ENCODE results near the gene PKHD1.

Gene PKHD1

DNA sequence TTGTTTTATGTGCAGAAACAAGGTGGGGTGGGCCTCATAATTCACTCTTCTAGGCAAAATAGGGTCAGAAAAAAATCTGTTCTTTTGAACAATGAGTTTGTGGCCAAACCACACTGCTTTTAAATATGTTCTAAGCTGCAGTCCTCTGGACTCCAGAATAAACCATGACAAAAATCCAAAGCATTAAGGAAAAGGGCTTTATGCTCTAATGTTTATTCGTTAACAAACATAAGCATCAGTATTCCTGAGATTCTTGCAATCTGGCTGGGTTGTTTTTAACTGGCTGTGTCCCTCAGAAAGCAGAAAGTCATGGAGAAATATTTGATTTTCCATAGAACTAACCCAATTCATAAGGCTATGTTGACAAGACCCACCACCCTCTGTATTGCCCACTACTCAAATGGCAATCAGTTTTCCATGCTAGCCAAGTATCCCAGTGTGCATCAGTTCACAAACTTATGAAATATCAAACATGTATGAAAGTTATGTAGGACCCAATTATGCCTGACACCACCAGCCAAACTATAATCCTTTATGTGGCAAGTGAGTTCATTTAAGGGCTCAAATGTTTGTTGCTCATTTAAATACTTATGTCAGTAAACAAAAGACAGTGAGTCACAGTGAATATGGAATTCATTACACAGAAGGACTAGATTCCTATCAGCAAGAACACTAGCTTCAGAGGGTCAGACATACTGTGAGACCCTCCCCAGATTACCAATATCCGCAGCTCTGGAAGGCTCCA lies 45.1 kb downstream of the PKHD1 start:
- no peak for DNase-seq

DNA sequence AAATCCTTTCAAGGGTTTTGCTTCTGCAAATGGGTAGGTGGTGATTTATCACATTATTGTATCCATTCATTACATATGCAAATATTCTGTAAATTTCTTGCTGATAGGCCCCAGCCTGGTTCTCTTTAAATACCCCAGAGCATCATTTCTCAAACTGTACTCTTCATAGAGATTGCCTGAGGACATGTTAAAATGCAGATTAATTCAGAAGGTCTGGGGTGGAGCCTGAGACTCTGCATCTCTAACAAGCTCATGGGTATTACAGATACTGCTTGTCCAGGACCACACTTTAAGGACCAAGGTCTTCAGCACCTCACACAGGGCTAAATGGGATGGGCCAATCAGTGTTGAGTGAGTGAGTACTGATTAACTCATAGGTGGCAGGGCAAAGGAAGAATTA lies 46.3 kb downstream of the PKHD1 start:
- DNase-seq: no peak

DNA sequence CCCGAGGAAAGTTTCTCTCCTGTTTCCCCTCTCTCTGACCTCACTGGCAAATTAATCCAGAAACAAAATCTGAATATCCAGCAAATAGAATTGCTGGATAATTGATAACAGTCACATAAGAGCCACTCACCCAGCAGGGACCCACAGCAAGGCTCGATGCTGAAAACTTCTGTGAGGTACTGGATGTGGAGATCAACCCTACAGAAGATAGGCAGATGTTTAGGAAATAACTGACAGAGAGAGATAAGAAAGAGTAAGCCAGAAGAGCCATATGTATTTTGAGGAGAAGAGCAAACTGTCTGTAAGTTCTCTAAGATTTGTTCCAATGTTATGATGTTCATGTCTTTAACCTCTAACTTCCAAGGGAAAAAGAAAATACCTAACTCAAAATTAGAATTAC lies 59.7 kb downstream of the PKHD1 start:
- DNase-seq: no peak

DNA sequence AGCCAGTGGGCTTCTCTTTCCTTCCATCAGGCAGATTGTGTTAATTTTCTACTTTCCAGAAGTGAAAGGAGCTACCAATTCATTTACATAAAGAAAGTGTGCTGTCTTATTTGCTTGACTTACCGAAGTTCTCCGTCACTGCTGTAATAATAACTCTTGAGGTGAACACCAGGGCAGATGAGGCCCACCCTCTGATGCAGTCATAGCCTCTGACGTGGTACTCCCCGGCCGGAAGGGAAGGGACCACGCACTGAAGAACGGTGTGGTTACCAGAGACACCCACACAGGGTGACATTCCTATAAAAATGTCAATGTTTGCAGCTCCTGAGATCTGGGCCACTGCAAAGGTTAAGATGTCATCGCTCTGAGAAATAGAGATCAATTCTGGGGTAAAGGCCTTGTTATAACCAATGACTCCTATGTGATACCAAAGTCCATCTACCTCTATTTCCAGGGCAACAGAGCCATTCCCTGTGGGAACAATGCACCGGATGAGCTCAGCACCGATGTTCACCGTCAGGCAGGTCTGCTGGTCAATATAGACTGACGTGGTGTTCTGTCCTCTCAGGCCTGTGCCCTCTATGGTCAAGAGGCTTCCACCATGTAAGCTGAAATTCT lies 62.9 kb downstream of the PKHD1 start:
- no peak for DNase-seq

DNA sequence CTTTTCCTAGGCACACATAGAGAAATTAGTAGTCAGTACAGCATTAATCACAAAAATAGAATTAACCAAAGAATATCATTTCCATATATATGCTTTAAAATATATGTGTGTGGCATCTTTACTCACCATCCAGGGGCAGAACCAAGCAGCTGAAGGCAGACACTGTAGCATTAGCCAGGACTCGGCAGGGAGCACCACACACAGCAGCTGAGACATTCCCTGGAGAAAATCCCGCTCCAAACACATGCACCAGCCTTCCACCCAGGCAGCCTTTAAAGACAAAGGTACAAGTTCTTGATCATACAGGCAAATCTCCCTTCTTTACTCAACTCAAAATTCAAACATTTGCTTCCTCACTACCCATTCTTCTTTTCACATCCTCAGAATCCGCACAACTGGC lies 64.7 kb downstream of the PKHD1 start:
- no peak for DNase-seq

DNA sequence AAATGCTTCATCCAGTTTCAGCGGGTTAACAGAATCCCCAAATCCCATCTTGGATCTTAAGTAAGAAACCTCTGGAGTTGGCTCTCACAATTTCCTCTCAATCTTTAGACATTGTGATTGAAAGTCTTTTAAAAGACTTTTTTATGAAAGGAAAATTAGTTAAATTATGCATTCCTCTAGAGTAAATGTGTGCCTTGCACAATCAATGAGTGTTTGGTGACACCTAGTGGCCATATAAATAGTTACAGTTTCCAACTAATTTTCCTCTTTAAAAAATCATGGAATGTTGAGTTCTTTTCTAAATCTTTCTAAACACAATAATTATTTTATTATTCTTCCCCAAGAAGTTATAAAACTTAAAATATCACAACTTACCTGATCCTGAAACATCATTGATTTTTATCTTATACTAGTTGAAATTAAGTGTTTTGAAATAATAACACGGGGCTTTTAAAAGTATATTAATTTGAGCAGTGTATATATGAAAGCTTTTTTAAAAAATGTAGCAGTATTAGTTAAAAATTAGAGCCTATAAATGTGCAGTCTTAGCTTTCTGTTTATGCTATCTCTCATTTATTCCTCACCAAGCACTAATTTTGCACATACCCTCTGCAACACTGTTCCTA lies 66.4 kb downstream of the PKHD1 start:
- peak in 1 of 2 experiments; percentile 45 for DNase-seq

DNA sequence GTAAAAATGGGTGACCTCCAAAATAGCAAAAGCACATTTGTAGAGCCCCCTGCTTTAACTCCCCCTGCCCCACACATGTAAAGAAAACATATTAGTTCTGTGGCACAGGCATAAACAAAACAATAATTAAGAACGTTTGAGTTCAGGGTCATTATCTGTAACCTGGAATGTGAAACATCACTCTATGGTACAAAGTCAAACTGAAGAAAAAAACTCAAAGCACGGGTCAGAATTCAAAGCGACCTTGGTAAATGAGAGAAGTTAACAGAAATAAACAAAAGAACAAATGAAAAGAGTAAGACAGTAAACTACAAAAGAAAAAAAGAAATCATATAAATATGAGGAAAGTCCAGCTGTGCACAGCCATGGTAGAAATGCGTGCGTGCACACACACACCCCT lies 67.5 kb downstream of the PKHD1 start:
- no peak for DNase-seq

DNA sequence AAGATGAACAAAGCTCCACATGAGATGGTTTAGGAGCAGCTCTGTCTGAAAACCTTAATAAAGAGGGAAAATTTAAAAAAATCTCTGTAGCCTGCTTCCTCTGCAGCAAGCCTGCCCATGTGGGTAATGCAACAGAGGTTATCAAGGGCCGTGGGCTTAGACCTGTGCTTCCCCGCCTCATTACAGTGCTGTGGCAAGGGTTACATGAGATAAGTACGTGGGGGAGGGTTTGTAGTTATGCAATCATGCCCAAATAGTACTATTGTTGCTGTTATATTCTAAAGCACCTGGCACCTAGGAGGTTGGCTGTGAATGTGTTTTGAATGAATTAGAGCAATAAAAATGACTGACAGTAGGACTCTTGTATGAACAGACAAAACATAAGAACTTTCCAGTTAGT lies 68.3 kb downstream of the PKHD1 start:
- peak; percentile 94 for DNase-seq

DNA sequence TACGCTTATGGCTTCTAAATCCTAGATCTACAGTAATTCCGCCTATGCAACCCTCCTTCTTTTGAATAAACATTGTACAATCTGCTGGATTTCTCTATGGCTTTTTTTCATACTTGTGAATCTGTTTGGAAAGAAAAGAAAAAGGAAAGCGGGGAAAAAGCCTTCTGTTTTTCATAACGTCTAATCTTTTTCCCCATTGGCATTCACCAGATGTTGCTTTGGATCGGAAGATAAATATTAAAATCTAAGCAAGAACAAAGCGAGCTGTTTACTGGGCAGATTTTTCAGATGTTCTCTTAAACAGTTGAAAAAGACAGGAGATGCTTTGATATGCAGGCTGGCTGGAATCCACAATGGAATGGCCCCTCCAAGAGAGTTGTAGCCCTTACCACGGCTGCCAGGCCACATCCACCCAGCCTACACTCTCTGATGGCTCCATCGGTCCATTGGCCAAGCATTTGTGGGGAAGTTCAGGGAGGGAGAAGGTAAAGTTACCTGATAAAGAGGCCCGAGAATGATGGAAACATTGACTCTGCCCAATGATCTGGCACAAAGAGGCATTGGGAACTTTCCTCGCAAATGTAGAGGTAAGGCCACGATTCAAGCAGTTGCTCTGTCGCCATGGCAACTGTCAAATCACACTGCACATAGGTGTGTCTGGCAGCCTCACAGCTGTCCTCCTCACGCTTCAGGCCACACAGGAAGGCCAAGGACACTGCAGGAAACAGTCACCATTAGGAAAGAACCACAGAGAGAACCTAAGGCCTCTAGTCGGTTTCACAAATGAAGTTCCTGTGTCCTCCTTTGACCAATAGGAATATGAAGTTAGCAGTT lies 70.3 kb downstream of the PKHD1 start:
- peak in 1 of 2 experiments; percentile 8 for DNase-seq

DNA sequence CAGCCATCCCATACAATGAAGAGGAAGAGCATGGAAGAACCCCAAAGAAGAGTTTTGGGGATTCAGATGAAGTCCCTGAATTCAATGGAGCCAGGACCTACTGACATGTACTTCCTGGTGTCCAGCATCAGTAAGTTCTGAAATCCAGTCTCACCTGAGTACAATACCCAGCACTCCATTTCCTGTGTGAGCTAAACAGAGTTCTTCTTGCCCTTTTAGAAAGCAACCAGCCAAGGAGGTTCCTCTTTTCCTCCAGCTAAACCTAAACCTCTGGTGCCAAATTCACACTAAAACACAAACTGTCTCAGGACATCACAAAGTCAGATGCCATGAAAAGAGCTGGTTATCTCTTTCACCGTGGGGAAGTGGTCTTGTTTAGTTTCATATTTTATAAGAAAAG lies 71.5 kb downstream of the PKHD1 start:
- DNase-seq: no peak

DNA sequence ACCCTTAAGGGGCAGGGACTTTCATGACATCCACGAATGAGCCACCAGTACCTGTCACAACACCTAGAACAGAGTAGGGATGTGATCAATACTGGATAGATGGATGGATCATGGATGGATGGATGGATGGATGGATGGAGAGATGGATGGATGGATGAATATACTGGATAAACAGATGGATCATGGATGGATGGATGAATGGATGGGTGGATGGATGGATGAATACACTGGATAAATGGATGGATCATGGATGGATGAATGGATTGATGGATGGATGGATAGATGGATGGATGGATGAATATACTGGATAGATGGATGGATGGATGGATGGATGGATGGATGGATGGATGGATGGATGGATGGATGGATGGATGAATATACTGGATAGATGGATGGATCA lies 73.0 kb downstream of the PKHD1 start:
- no peak for DNase-seq

DNA sequence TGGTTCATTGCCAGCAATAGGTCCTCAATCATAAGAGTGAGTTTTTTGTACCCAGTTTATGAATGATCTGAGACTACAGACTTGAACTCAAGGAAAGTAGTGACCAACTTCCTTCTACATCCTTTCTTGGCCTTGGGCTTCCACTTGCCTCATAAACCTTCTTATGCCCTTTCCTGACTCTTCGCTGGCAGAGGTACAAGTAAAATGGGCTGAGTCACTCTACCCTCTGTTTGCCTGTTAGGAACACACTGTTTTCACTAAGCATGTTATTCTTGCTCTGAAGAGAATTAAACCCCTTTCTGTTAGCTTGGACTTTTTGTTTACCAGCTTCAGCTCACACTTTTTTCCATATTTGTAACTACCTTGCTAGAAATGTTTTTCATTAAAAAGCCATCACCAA lies 74.4 kb downstream of the PKHD1 start:
- DNase-seq: no peak

DNA sequence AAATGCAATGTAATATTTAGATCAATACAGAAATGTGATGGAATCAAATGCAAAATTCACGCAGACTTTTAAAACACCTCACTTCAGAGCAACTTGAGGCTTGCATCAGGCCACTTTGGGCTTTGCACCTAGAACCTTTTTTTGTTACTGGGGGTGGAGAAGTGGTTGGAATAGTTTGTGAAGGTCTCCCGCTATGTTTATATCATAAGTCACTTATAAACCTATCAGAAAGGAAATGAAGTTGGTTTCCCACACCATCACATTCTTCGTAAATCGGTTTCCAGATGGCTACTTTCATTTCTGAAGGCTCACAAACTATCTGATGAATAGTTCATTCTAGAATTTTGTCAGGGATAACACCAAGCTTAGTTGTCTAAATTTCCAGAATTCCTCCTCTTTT lies 74.8 kb downstream of the PKHD1 start:
- no peak for DNase-seq

DNA sequence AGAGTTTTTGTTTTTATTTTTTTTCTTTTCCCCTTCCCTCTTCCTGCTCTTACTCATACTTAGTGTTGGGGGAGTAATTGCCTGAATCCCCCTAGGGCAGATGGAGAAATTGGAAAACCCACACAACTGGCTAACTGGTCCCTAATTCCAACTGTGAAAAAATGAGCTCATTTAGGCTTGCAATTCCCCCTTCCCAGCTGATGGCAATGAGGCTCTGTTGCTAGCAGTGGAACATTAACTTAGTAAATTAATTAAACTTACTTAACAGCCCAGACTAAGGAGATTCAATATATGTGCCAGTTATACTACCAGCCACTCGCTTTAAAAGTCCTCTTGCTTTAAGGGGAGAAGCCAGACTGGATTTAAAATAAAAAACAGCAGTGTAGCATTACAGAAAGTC lies 76.6 kb downstream of the PKHD1 start:
- DNase-seq: no peak

DNA sequence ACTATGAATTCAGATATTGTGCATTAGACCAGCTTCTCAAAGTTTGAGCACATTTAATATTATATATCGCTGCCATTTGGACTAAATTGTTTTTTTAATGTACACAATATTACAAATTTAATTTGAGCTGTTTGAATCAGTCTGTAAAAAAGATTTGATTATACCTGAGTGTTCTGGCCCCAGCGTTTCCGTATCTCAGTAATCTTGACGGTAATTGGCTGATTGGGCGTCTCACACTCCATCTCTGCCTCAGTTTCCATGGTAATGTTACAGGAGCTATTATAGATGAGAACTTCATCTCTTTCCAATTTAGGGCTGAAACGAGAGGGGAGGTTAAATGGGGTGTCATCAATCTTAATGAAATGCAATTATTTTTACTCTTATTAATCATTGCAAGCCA lies 77.3 kb downstream of the PKHD1 start:
- DNase-seq: no peak

DNA sequence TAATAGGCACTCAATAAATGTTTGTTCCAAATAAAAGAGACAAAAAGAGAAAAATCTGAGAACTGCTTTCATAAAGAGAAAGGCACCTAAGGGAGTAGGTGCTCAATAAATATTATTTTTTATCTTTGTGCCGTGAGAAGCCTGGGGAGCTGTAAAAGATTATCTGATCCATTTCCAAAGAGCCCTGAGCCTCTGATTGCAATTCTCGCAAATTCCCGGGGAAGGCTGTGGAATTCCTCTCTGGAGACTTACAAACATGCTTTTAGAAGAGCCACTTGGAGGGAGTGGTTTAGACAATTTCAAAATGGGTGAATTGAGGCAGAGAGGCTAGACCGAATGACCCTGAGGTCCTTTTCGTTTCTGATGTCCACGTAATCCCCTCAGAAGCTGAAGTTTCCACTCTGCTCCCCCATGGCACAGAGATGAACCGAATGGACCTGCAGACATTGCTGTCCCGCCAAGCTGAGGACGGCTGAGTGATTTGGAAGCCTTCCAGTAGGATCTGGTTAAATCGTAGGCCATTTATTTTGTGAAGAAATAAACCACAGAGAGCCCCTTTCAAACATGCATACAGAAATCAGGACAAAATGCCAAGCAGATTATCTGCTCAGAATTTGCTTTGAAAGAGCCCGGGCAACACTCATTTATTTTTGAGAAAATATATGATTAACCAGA lies 77.8 kb downstream of the PKHD1 start:
- DNase-seq: no peak

DNA sequence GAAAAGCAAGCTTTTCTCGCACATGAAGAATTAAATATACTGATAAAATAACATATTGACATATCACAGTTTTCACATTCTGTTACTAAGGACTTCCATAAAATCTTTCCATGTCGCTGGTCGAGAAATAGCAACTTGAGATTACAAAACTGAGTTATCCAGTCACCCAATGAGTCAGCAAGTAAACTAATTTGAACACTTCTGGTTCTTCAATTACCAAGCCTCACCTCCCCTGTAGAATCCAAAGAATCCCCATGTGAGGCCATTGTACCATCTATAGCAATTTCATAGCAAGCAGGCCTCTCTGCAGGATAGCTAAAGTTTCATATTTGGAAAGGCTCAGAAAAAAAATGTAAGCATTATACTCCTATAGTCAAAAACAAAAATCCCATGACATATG lies 87.3 kb downstream of the PKHD1 start:
- no peak for DNase-seq

DNA sequence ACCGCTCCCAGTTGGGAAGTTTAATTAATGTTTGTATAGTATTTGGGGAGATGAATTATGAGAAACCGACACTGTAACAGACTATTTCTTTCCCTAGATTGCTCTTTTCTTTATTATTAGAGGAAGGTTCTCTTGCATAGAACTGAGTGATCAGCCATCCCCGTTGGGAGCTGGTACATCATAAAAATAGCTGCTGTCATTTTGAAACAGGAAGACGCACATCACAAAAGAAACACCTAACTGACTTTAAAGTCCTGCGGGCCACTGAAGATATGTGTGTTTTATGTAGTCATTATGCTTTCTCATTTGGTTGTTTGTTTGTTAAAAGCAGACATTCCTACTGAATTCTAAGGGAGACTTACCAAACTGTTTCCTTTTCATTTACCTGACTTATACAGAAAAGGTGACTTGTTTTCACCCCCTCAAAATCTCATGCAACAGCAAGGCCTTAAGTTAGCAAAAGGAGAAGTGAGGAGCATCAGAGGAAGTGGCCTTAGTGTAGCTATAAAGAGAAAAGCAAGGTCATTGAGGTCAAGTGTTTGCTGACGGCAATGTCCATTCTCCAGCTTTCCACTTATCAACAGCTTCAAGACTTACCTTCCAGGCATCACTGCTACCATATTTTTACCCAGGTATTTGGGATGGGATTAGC lies 91.0 kb downstream of the PKHD1 start:
- no peak for DNase-seq

DNA sequence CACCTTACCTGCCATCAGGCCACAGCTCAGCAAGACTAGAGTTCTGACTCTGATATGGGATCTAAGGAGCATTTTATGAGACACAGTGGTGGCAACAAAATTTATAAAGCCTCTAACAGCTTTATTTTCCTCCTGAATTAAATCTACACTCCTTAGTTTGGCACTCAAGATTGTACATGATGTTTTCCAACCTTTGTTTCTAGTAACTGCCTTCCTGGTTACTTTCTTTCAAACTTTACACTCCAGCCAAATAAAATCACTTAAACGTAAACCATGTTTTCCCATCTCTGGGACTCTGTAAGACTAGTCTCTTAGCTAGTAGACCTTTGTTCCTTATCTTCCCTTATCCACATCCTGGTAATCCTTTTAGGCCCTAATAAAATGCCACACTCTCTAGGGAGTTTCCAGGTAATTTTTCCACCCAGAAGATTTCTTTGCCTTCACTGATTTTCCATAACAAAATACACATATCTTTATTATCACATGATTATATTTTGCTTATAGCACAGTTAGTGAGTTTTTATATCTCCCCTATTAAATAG lies 92.1 kb downstream of the PKHD1 start:
- no peak for DNase-seq

DNA sequence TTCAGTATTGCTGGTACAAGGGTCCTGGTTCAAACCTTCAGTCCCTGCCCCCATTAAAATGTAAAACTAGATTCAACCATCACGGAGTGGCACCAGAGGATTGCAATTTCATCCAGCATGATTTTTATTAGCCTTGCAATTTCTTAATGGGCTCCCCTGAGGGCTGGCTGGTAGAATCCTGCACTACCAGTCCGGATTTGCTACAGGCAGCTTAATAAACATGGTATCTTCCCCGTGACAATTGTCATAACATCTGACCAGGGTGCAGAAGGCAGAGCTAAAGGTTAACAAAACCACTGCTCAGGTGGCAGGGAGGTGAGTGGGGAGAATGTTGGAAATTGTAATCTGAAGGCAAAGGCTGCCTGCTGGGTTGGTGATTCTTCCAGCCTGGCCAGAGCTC lies 94.5 kb downstream of the PKHD1 start:
- DNase-seq: peak in 1 of 2 experiments; percentile 10

DNA sequence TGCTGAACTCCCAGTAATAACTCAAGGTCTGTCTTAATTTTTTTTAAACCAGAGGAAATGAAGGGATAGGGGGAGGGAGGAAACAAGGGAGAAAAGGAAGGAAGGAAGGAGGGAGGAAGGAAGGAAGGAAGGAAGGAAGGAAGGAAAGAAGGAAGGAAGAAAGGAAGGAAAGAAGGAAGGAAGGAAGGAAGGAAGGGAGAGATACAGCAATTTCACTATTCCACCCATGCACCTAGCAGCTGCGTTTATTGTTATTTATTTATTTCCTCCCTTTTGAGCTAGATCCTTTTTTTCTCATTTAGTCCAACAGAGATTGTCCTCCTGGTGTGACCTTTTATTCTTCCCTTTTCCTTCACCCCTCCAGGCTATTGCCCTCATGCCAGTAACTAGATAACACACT lies 97.6 kb downstream of the PKHD1 start:
- no peak for DNase-seq

DNA sequence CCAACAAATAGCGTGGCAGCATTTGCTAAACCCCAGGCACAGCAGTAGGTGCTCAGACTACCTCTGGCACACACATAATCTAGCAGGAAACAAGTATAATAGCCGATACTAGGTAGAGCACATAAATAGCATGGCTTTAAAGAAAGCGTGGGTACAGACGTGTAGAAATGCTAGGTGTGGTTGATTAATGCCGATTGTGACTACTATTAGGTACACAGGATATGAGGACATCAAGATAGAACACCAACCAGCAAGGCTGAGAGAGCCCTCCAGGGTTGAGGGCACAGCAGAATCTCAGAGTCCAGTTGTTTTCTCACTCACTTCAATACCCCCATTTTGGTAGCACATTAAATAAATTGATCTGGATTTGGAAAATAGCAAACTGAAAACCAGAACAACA lies 100.5 kb downstream of the PKHD1 start:
- DNase-seq: no peak
